Measurements from ENCODE around the gene RAB10.
"Not testable (repeated sequence)": the region's sequence is repeated elsewhere in the genome, so short reads cannot be mapped to it uniquely, and the experiment has no call there.

The RAB10 gene

DNA sequence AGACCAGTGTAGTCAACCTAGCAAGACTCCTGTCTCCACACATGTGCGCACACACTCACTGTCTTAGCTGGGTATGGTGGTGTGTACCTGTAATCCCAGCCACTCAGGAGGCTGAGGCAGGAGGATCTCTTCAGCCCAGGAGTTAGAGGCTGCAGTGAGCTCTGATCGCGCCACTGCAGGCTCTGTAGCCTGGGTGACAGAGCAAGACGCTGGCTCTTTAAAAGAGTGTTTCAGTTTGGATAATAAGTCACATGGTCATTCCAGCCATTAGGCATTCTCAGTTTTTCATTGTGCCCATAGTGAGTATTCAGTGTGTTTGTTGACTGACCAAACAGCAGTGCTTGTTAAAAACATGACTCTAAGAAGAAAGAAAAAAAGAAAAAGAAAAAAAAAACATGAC, 31.0 kb downstream of the RAB10 start:
- no peak for DNase-seq

DNA sequence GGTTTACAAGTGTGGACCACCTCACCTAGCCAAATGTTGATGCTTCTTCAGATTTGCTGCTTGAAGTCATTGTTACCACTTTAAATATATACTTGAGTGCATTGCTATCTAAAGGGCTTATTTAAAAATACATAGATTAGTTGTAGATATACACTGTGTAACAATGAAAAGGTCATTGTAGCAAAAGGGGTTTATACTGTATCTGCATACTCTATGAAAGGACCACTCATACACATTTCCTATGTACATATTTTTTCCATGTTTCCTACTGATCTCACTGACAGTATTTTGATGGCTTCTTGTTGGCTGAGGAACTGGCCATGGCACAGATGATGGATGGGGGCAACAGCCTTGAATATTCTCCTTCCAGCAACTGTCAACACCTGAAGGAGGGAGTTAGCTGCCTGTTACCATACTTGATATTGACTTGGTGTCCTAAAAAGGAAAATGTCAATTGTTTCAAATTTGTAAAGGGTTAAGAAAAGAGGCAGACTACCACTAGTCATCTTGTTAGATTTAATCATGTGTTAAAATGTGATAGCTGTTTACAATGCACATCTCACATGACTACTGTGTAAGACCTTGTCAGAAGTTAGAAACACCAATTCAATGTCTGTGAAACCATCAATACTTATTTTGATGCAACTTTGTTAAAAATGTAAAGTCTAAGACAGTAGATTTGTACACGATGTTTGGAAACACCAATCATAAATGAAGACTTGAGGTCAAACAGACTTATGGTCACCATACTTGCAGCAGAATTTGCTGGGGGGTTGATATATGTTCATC, 33.5 kb downstream of the RAB10 start:
- DNase-seq: no peak

DNA sequence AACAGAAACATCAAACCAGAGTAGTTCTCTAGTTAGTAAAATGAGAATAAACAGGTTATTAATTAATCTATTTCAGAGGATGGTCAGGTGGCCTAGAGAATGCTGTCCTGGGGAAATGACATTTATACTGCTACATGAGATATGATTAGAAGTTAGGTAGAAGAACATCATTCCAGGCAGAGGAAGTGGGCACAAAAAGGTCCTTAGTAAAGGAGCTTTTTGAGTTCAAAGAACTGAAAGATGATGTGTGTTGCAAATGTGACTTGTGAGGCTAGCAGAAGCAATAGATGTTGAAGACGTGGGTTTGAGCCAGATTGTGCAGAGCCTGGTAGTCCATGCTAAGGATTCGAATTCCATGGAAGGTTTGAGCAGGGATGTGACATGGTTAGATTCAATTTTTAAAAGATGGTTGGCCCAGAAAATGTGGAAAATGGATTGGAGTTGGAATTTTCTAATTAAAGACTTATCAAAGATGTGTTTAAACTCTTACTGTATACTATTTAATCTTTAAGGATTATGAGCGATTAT, 34.2 kb downstream of the RAB10 start:
- DNase-seq: no peak

DNA sequence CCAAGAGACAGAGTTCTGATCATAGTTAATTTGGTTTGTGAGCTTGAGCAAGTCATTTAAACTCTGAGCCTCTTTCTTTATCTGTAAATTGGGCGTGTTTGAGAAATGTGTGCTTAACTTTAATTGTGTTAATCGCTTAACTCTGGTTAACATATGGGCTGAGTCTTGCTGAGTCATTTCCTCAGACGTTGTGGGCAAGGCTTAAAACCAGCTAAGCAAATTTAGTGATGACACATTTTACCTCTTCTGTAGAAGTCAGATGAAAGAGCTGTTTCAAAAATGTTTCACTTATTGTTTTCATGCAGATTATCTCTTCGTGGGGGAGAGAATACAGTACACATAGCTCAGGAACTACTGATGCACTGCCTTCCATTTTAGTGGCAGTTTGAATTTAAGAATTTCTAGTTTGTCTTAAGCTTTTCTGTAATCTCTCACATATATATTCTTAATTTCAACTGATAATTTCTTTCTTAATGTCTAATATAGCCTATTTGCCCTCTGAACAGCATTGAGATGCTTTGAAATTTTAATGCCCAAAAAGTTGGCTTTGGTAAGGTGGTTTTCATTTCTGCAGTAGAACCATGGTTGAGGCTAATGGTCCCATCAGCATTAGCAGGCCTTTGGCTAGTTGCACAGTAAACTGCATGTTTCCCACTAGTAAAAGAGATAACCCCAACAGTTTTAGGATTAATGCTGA, 34.9 kb downstream of the RAB10 start:
- DNase-seq: no peak

DNA sequence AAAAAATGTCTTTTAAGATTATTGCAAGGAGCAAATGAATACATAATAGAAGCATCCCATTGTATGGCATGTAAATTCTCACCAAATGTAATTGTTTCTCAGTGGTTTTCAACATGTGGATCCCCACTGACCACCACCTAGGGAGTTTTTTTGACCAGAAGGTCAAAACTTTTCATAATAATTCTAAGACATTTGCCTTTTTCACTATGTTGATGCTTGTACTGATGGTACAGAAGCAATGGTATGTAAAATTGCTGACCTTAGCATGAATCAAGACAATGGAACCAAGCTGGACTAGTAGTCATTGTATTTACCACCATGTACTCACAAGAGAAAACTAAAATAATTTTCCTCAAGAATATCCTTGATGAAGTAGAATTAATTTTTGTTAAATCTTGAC, 36.8 kb downstream of the RAB10 start:
- no peak for DNase-seq

DNA sequence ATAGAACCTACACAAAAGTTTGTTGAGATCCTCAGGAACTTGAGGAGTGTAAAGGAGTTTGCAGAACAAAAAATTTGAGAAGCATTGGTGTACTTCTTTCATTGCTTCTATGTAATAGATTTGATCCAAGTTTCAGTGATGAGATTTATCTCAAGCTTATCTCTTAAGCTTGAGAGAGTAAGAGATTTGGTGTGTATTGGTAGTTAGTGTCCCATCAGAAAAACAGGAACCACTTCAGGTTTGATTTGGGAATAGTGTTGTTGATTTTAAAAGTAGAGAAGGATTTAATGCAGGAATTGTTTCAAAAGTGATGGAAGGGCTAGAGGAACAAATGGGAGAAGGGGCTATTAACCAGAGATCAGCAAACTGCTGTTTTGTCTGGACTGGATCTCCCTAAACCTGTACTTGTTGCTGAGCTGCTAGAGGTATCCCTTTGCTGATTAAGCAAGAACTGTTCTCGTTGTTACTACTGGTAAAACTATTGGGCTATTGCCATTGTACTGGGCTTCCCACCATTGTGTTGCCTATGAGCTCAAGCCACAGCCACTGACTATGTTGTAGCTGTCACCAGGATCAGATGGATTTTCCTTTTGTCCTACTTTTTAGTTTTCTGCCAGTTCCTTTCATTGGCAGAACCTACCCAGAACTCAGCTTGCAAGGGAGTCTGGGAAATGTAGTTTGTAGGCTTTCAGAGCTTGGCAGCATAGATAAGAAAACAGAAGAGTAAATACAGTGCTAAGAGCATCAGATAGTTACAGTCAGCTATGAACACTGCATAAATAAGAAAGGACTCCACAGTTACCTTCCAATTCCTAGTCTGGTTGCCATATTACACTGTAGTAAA, 39.3 kb downstream of the RAB10 start:
- no peak for DNase-seq

DNA sequence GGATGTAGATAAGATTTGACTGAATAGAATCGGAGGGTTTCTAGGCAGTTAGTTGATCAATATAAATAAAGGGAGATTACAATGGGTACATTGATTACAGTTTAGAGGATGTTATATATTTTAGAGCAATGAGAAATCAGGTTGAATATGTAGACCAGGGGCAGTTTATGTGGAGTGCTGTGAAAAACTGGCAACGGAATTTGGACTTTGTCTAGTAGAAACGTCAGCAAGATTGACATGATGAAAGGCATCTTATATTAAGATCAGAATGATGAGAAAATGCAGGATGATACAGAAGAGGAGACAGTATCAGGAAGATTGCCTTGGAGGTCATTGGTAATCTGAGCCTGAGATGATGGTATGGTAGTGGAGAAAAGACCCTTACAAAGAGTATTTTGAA, 39.9 kb downstream of the RAB10 start:
- no peak for DNase-seq

DNA sequence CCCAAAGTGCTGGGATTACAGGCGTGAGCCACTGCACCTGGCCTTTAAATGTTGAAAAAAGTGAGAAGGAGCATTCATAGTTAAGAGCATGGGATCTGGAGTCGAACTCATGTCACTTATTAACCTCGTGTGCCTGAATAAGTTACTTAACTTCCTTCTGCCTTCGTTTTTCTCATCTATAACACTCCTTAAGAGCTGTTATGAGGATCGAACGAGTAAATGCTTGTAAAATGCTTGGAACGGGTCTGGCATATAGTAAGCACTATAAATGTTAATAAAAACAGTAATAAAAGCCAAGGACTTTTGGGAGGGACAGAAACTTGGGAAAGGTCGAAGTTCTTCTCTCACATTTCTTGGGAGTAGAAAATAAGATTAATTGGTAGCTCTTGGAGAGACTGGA, 40.8 kb downstream of the RAB10 start:
- no peak for DNase-seq

DNA sequence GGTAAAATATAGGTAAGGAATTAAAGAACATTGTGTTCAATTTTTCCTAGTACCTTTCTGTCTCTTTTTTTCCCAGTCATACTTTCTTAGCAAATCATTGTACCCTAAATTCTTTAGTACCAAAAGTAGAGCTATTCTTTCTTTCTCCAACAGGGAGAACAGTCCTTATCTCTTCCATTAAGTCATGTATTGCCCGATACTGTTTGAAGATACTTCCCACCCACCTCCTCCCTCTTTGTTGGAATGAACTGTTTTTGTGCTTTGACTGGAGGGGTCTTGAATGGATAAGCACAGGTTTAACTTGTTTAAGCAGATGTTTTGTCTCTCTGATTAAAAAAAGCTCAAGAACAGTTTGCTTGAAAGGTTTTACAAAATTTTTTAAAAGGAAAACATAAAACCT, 41.3 kb downstream of the RAB10 start:
- no peak for DNase-seq

DNA sequence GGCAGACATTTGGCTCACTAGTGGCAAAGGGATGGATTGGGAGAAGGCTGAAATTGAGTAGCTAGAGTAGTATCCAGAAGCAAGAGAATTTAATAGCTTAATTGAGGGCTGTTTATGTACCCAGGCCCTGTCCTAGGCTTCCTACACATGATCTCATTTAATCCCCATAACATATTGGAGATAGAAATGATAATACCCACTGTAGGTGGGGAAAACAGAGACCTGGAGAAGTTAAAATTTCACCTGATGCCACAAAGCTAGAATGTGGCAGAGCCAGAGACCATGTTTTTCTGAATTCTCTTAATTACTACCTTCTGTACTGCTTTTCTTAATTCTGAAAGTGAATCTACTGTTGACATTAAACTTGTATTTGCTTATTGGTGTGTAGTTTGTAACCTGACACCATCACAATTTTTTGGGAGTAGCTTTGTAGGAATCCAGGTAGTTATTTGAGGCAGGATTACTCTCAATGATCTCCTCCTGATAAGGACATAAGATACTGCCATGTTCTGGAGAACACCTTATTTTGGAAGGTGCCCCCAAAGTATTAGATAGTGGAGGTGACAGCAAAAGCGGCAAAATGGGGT, 42.2 kb downstream of the RAB10 start:
- DNase-seq: no peak

DNA sequence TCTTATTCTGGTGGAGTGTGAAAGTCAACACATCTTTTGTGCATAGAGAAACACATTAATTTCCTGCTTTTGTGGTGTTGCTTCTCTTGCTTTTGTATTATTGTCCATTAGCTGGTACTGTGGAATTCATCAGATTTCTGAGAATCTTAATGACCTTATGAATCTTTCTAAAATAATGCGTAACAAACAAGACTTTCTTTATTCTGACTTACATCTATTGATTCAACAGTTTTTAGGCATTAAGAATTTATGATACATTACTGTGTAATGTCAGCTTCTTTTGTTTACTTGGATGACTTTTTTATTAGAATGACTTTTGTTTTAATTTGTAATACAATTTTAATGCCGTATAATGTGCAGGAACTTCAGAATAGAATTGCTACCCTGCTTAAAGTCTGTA, 43.4 kb downstream of the RAB10 start:
- no peak for DNase-seq

DNA sequence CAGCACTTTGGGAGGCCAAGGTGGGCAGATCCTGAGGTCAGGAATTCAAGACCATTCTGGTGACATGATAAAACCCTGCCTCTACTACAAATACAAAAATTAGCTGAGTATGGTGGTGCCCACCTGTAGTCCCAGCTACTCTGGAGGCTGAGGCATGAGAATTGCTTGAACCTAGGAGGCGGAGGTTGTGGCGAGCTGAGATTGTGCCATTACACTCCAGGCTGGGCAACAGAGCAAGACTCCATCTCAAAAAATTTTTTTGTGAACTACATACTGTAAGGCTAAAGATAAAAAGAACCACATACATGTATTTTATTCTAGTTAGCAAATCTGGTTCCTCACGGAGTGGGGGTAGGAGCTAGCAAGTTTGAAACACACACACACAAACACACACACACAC, 45.1 kb downstream of the RAB10 start:
- DNase-seq: no peak

DNA sequence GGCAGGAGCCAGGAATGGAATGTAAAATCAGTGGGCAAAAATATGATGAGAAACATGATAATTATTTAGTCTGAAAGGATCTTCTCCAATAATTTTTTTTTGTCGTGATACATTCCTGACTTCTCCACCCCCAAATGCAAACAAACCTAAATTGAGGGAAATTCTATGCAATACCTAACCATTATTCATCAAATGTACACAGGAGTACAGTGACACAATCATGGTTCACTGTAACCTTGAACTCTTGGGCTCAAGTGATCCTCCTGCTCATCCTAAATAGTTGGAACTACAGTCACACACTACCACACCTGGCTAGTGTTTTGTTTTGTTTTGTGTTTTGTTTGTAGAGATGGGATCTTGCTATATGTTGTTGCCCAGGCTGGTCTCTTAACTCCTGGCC, 46.5 kb downstream of the RAB10 start:
- DNase-seq: no peak

DNA sequence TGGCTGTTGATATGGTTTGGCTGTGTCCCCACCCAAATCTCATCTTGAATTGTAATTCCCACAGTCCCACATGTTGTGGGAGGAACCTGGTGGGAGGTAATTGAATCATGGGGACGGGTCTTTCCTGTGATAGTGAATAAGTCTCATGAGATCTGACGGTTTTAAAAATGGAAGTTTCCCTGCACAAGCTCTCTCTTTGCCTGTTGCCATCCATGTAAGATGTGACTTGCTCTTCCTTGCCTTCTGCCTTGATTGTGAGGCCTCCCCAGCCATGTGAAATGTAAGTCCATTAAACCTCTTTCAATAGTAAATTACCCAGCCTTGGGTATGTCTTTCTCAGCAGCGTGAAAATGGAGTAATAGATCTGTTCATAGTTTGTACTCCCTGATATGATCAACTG, 47.0 kb downstream of the RAB10 start:
- DNase-seq: not testable (repeated sequence)

DNA sequence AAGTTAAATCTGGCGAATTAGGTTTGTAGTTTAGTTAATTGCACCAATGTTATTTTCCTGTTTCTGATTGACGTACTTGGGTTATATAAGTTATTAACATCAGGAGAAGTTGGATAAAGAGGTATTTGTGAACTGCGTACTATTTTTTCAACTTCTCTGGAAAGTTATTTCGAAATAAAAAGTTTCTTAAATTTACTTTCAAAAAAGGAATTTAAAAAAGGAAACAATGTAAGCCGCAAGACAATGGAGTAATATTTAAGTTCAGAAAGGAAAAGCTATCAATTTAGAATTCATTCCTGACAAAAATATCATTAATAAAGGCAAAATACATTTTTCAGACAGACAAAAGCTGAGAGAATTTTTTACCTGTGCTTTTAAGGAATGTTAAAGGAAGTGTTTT, 47.7 kb downstream of the RAB10 start:
- no peak for DNase-seq

DNA sequence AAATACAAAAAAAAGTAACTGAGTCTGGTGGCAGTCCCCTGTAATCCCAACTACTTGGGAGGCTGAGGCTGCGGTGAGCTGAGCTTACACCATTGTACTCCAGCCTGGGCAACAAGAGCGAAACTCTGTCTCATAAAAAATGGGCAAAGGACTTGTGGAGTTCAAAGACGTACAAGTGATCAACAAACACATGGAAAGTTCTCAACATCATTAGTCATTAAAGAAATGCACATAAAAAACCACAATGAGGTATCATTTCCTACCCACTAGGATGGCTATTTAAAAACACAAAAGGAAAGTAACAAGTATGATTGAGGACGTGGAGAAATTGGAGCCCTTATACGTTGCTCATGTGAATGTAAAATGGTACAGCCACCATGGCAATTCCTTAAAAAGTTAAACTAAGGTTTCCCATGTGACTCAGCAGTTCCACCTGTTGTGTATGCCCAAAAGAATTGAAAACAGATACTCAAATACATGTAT, 52.3 kb downstream of the RAB10 start:
- DNase-seq: no peak

DNA sequence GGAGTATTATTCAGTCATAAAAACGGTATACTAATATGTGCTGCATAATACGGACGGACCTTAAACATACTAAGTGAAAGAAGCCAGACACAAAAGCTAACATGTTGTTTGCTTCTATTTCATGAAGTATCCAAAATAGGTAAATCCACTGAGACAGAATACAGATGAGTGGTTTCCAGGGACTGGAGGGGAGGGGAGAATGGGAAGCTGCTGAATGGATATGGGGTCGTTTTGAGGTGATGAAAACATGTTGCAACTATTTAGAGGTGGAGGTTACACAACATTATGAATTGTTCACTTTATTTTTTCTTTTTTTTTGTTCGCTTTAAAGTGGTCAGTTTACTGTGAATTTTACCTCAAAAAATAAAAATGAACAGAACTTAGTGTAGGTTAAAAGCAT, 52.9 kb downstream of the RAB10 start:
- DNase-seq: no peak

DNA sequence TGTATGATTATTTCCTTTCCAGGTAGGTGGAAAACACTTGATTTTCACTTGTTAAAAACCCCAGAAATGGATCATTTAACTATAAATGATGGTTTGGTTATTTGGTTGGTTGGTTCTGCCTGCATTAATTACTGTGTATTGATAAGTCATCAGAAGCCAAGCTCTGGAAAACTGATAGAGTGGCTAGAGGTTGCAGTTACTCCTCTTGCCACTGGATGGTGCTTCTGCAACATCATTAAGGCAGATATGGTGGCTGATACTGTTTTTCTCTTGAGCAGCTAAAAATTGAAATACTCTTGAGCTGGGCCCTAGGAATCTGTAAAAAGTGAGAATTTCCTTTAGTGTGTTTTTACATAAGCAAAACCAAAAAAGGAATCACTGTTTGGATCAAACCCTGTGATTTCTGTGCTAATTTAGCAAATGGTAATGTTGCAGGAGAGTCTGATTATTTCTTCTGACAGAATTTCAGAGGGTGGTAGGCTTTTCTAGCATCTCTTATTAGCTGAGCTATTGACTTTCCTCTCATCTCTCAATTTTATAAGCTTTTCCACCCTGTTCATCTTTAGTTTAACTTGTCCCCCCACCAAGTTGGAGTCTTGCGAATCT, 54.3 kb downstream of the RAB10 start:
- DNase-seq: no peak

DNA sequence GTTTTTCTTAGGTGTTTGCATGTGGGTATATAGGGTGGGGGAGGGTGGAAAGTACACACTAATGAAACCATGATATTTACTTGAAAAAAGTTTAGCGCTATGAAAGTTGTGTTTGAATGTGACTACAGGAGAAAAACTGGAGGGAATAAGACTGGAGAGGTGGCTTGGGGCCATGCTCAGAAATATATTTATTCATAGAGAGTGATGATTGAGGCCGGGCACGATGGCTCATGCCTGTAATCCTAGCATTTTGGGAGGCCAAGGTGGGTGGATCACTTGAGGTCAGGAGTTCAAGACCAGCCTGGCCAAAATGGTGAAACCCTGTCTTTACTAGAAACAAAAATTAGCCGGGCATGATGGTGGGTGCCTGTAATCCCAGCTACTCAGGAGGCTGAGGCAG, 55.0 kb downstream of the RAB10 start:
- not testable (repeated sequence) for DNase-seq

DNA sequence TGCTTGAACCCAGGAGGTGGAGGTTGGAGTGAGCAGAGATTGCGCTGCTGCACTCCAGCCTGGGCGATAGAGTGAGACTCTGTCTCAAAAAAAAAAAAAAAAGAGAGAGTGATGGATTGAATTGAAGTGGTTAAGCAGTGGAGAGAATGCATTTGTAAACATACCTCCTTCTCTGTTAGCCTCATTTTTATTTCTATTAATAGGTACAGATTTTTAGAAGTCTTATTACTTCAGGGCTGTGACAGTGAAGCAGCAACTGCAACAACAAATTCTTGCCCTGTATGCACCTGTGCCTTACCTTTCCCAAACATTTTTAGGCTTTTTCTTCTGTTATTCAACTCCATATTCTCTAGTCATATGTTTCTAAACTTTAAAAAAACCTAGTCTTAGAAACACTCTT, 55.5 kb downstream of the RAB10 start:
- no peak for DNase-seq

DNA sequence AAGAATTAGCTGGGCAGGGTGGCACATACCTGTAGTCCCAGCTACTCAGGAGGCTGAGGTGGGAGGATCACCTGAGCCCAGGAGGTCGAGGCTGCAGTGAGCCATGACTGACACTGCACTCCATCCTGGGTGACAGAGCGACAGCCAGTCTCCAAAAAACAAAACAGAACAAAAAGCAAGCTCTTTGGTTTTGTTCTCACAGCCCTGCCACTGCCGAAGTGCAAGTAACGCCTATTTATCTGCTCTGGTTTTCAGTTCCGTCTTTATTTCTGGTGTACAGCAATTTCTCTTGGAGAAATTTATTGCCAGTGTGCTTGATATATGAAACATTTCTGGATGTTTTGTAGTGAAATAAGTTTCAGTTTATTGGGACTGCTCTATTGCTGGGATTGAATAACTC, 61.9 kb downstream of the RAB10 start:
- DNase-seq: no peak

DNA sequence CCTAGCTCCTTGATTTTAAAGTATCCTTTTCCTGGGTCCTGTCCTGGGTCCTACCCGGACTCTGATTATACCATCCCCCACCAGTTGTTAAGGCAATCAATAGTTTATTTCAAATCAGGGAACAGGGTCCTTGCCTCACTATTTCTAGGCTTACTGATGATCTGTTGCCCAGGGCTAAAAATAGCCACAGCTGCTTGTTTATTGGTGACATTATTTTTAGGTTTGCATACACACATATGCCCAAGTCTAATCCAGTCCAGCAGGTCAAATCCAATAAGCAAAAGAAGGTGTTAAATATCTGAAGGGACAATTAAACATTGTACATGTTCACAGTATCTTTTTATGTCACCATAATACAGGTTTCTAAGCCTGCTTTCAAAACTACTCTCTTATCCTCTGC, 66.0 kb downstream of the RAB10 start:
- no peak for DNase-seq

DNA sequence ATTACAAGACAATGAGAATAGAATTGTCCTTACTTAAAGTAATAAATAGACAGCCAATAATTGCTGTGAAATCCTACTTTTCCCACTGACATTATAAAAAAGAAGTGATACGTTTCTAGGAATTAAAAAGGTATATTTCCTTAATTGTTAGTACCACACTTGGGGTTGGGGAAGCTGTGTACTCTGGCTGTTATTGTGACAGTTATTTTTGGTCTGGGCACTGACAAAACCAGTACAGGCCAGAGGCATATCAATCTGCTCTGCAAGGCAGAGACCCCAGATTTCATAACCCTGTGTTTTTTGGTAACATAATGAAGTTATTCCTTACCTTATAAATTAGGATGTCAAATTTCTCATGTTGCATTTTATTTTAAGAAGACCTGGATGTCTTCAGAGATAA, 66.5 kb downstream of the RAB10 start:
- no peak for DNase-seq
